GM23248 (cell line): Measurements from ENCODE around the gene PCLAF.

Experiments used
- EZH2 ChIP-seq: fragments of 200-600 bp; sonication (generic); IDR thresholded peaks from 2 replicates; pipeline ENCODE4 v1.6.1; 2018; ENCODE audit warnings: antibody characterized with exemption, mild to moderate bottlenecking; ENCODE audit not compliant: insufficient read depth, poor library complexity, severe bottlenecking
- EZH2phosphoT487 ChIP-seq: fragments of 200-600 bp; sonication (generic); IDR thresholded peaks from 2 replicates; pipeline ENCODE4 v1.6.1; 2018; ENCODE audit warnings: antibody characterized with exemption, moderate library complexity, mild to moderate bottlenecking, low read depth; ENCODE audit not compliant: insufficient read depth

DNA sequence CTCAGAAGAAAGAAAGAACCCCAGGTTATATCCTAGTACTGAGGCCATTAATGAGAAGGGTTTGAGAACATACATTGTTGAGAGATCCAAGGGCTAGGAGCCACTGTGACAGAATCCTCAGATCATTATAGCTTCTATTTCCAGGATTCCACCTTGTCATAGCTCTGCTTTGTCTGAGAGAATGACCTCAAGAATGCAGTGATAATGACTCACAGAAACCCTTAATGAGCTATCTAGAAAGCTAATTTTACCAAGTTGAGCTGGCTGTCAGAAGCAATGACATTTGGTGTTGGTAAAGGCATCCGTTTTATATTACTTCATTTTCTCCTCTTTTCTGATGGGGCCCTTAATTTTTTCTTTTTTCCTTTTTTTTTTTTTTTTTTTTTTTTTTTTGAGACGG lies 17.3 kb upstream of the PCLAF start:
- TF ChIP-seq EZH2phosphoT487 (no peak), EZH2 (no peak)
